DMS 273 treated with DMSO at 0.1 percent for 48 hours (cell line): ENCODE measurements around the gene ADIPOR2.

Source experiments
- DNase-seq: peaks from one replicate; lab custom pipeline; 2025; lab: John Stamatoyannopoulos, UW

Gene ADIPOR2

GRCh38 chr12:1737652-1738286, 46.9 kb downstream of the ADIPOR2 start:
- no peak for DNase-seq

- no peak for DNase-seq
Observed at GRCh38 chr12:1738446-1738845, 47.6 kb downstream of the ADIPOR2 start.

- no peak for DNase-seq
Observed at GRCh38 chr12:1739368-1739767, 48.5 kb downstream of the ADIPOR2 start.

GRCh38 chr12:1740161-1740948, 49.5 kb downstream of the ADIPOR2 start:
- no peak for DNase-seq

- no peak for DNase-seq
Observed at GRCh38 chr12:1741154-1741949, 50.5 kb downstream of the ADIPOR2 start.

GRCh38 chr12:1744932-1745331, 54.1 kb downstream of the ADIPOR2 start:
- no peak for DNase-seq

- DNase-seq: no peak
Observed at GRCh38 chr12:1747609-1748008, 56.7 kb downstream of the ADIPOR2 start.

GRCh38 chr12:1749019-1749418, 58.1 kb downstream of the ADIPOR2 start:
- DNase-seq: no peak

- DNase-seq: no peak
Observed at GRCh38 chr12:1750300-1750699, 59.4 kb downstream of the ADIPOR2 start.

- no peak for DNase-seq
Observed at GRCh38 chr12:1758376-1758775, 67.5 kb downstream of the ADIPOR2 start.

GRCh38 chr12:1758887-1759286, 68.0 kb downstream of the ADIPOR2 start:
- DNase-seq: peak; percentile 26

- DNase-seq: no peak
Observed at GRCh38 chr12:1760566-1761382, 69.9 kb downstream of the ADIPOR2 start.

GRCh38 chr12:1761857-1762256, 71.0 kb downstream of the ADIPOR2 start:
- DNase-seq: no peak

GRCh38 chr12:1763153-1763552, 72.3 kb downstream of the ADIPOR2 start:
- DNase-seq: no peak

GRCh38 chr12:1766110-1766509, 75.2 kb downstream of the ADIPOR2 start:
- DNase-seq: peak; percentile 7

GRCh38 chr12:1767407-1768090, 76.7 kb downstream of the ADIPOR2 start:
- DNase-seq: no peak

GRCh38 chr12:1768615-1769014, 77.7 kb downstream of the ADIPOR2 start:
- peak; percentile 50 for DNase-seq

- no peak for DNase-seq
Observed at GRCh38 chr12:1769809-1770494, 79.1 kb downstream of the ADIPOR2 start.

GRCh38 chr12:1773937-1774655, 83.2 kb downstream of the ADIPOR2 start:
- no peak for DNase-seq
